ENCODE measurements around the gene NDUFB6.

GRCh38 chr9:32570262-32570661 lies 2.7 kb downstream of the NDUFB6 start:
- no peak for TF ChIP-seq SP1 (IDR thresholded peaks at IDR 0.05)
- TF ChIP-seq FOXM1 (IDR thresholded peaks at IDR 0.05; ENCODE audit: borderline replicate concordance) = no peak
- no peak for TF ChIP-seq ELF4 (IDR thresholded peaks at IDR 0.05)
- TF ChIP-seq NFRKB (IDR thresholded peaks at IDR 0.05) = no peak
- TF ChIP-seq ZNF384 (IDR thresholded peaks at IDR 0.05) = no peak
- no peak for TF ChIP-seq FOXK2 (IDR thresholded peaks at IDR 0.05)
- no peak for TF ChIP-seq HDGF (IDR thresholded peaks at IDR 0.05; ENCODE audit: borderline replicate concordance)
- TF ChIP-seq FOXA1 (IDR thresholded peaks at IDR 0.05) = no peak
- no peak for TF ChIP-seq TARDBP (IDR thresholded peaks at IDR 0.05)
- TF ChIP-seq SUZ12 (IDR thresholded peaks at IDR 0.05) = no peak
